Sigmoid colon (tissue), 4 donors: ENCODE measurements around the gene GPATCH2.

Experiments used
- CTCF ChIP-seq, 4 experiments: fragments of 450-650 bp in 3 of 4; fragments of 200-600 bp in 1 of 4; IDR thresholded peaks; one replicate each; pipeline ENCODE4 v1.5.1; 2016 to 2019; ENCODE audit warnings: antibody characterized with exemption in 4 of 4, mild to moderate bottlenecking in 3 of 4, moderate library complexity in 2 of 4
- EP300 ChIP-seq, 4 donors: sonication (generic); formaldehyde crosslinking; IDR thresholded peaks; one replicate each; pipeline ENCODE4 v1.6.1; 2017; ENCODE audit warnings: antibody characterized with exemption in 4 of 4
- POLR2A ChIP-seq, 2 donors: fragments of 450-650 bp; IDR thresholded peaks; one replicate each; pipeline ENCODE4 v1.6.1; 2016; ENCODE audit warnings: antibody characterized with exemption in 2 of 2, mild to moderate bottlenecking in 2 of 2, moderate library complexity in 2 of 2
- POLR2AphosphoS5 ChIP-seq, 4 donors: sonication (generic); formaldehyde crosslinking; IDR thresholded peaks; one replicate each; pipeline ENCODE4 v1.6.1; 2017; ENCODE audit warnings: antibody characterized with exemption in 4 of 4

DNA sequence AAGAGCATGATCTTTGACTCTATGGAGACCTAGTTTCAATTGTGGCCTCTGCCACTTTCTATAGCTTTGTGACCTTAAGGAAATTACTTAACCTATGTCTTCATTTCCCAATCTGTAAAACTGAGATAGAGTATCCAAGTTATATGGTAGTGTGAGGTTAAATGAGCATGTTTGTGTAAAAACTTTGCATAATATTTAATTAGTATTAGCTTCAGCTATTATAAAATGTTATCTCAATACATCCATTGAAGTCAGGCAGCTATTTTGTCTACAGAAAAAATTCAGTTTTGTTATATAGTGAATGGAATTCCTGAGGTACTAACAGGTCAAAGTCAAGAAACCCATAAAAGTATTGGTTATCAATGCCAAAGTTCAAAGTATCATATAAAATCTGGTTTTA is 53.6 kb downstream of the GPATCH2 start:
- TF ChIP-seq CTCF (IDR thresholded peaks at IDR 0.05): no peak
- TF ChIP-seq POLR2AphosphoS5 (IDR thresholded peaks at IDR 0.05): no peak
- no peak for TF ChIP-seq EP300 (IDR thresholded peaks at IDR 0.05)
- TF ChIP-seq POLR2A (IDR thresholded peaks at IDR 0.05): no peak
